NOMO-1 treated with DMSO at 0.1 percent for 48 hours (cell line): ENCODE data around the gene F11R.
A peak's percentile ranks its signal among the peaks of the same experiment; 100 is the strongest.
"Not testable (repeated sequence)": the region's sequence is repeated elsewhere in the genome, so short reads cannot be mapped to it uniquely, and the experiment has no call there.

Source experiments
- DNase-seq: peaks from one replicate; lab custom pipeline; 2025; ENCODE audit not compliant: unreplicated experiment; lab: John Stamatoyannopoulos, UW

F11R gene

DNA sequence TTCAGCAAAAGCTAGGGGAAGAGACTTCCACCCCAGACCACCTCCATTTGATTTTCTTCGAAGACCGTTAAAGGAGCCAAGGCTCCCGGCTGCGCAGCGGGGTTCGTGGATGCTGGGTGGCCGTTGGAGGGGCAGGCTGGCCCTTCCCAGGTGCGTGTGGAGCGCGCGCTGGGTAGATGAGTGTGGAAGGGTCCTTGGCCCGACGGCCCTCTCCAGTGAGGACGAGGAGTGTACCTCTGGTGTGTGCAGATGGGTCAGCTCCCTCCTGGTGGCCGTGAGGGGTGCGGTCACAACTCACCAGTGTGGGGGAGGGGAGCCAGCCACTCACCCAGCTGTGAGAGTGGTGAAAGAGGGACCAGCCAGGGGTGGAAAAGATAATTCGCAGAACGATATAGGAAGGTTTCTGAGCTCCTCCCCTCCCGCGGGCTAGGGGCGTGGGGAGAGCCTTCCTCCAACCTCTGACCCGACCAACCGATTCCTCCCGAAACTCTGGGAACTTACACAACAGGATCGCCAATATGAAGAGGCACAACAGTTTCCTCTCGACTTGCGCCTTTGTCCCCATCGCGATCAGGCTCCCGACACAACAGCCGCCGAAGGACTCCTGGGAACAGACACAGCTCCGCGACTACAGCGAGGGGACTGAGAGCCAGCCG is at the start of gene F11R:
F11R (minus strand) TSS at position 644 of the 656 bp plus-strand sequence; CDS start at position 565, 79 bp downstream.
- peak; percentile 44 for DNase-seq

DNA sequence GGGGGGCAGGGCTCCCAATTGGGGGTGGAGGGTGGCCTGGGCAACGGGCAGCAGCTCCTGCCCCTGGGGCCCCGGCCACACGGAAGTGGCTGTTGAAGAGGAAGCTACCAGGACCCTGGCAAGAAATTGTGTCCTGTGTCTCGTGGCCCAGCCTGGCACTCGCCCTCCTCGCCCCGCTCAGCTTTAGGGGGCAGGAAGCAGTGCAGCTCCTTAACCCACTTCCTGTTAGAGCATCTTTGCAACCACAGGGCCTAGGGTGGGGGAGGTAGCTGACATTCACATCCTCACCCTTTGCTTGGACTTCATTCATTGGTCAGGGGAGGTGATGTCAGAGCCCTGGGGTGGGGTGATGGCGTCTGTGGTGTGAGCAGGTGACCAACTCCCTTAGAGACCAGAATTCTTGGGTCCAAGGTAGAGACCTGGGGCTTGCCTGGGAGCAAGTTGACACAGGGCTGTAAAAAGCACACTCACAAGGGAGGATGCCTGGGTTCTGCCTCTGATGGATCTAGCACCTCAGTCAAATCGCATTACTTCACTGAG is 48.8 kb upstream of the F11R start, which contains the start of gene ARHGAP30:
ARHGAP30 (minus strand) TSS at position 161 of the 540 bp plus-strand sequence. CDS start 267 bp downstream, outside the sequence.
- peak; percentile 96 for DNase-seq

DNA sequence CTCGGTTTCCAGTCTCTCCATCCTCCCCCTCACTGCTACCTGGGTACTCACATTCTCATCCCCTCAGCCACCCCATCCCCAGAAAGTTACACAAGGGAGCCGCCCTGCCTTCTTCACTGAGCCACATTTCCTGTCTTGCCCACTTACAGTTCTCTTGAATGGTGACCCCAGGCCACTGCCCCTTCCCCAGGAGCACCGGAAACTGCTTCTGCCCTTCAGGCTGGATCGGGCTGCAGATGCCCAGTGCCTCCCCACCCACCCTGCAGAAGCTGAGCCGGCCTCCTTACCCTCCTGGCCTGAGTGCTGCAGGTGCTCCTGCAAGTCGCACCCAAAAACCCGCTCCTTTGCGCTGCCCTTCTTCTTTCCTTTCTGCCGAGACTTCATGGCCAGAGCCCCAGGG is 48.3 kb upstream of the F11R start:
- DNase-seq: no peak

DNA sequence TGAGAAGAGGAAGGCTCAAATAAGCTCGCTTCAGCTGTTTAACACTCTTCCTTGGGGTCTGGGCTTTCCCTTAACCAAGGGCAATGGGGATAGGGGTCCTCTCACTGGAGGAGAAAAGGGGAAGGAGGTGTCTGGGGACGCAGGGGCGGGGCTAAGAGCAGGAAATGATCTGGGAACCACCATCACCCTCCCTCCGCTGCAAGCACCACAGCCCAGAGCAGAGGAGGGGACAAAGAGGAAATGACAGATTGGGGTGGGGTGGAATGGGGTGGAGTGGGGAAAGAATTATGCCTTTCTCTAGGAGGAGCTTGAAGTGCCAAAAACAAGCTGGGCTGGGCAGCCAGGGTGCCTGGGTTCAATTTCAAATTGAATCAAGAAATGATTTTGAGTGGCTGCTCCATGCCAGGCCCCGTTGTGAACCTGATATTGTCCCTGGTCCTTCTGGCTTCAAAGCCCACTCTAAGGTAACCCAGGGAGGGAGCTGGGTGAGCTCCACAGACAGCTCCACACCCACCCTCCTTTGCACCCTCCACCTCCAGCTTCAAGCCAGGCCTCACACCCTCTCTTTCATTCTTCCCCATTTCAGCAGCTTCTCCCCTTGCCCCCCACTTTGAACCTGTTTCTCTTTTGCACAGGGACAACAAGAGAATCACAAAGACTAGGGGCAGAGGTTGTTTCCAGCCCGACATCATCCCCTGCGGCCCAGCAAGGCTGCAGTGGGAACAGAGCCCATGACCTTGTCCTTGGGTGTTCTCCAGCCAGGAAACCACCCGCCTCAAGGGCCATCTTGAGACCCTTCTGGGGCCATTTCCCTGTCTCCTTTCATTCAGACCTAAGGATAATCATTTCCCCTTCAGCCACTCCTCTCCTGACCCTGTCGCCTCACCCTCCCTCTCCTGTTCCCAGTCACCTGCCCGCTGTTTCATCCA is 47.6 kb upstream of the F11R start:
- DNase-seq: peak; percentile 92

DNA sequence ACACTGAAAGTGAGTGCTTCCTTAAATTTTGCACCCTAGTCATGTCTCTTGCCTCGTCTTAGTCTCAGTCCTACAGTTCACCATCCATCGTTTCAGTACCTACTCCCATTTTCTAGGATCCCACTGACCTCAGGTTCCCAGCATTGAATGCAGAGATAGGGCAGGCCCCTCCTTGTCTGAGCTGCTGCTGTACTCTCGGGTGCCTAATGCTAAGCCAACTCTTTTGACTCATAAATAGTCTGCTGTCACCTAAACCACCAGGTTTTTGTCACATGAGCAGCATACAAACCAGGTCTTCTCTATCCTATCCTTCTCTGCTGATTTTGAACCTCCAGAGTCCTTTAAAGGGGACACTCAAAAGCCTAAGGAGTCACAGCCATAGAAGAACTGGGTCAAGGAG is 45.7 kb upstream of the F11R start:
- DNase-seq: no peak

DNA sequence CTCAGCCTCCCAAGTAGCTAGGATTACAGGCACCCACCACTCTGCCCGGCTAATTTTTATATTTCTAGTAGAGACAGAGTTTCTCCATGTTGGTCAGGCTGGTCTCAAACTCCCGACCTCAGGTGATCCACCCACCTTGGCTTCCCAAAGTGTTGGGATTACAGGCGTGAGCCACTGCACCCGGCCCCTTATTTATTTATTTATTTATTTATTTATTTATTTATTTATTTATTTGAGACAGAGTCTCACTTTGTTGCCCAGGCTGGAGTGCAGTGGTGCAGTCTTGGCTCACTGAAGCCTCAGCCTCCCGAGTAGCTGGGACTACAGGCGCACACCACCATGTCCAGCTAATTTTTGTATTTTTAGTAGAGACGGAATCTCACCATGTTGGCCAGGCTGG is 44.7 kb upstream of the F11R start:
- not testable (repeated sequence) for DNase-seq

DNA sequence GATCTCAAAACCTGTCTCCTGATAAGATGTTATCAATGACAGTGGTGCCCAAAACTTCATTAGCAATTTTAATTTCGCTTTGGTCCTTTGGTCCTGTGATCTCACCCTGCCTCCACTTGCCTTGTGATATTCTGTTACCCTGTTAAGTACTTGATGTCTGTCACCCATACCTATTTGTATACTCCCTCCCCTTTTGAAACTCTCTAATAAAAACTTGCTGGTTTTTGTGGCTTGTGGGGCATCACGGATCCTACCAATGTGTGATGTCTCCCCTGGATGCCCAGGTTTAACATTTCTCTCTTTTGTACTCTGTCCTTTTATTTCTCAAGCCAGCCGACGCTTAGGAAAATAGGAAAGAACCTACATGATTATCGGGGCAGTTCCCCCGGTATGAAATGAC is 43.0 kb upstream of the F11R start:
- not testable (repeated sequence) for DNase-seq

DNA sequence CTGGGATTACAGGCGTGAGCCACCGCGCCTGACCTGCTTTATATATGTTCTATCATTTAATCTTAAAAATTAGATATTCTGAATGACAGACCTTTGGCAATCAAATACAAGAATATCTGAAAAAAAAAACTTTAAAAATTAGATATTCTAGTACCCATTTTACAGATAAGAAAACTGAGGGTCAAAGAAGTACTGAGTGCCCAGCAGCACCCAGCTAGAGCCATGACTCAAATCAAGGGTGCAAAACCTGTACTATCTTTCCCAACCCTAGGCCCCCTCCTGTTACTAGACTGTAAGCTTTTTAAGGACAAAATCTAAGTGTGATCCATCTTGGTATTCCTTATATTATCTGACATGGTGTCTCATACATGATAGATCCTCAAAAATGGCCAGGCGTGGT is 40.5 kb upstream of the F11R start:
- no peak for DNase-seq

DNA sequence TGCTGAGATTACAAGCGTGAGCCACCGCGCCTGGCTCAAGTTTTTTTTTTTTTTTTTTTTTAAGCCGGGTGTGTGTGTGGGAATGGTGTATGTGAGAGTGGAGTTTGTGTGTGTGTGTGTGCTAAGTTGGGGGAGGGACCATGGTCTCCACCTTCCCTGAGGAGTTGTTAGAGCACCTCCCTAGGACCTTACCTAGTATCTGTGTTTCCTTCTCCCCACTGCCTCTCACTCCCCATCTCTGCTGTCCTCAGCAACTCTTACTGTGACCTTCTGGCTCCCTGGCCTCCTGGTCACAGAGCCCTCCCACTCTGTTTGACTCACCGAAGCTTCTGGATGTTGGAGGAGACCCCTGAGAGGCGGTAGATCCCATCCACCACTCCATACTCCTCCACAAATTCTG is 38.3 kb upstream of the F11R start:
- no peak for DNase-seq

DNA sequence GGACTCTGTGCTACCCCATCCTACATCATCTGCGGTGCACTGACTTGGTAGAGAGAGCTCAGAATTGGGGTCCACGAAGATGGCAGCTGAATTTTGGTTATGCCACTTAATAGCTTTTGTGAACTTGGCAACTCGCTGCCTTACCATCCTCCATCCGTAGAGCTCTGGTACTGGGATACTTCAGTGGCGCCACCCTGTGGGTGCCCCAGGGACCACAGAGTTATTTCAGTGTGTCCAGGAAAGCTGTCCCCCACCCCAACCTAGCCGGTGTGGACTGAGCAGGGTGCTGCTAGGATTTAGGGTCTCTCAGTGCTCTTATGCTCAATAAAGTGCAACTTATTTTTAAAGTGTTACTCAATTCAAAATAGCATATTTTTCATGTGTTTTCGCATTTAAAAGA is 33.9 kb upstream of the F11R start:
- no peak for DNase-seq

DNA sequence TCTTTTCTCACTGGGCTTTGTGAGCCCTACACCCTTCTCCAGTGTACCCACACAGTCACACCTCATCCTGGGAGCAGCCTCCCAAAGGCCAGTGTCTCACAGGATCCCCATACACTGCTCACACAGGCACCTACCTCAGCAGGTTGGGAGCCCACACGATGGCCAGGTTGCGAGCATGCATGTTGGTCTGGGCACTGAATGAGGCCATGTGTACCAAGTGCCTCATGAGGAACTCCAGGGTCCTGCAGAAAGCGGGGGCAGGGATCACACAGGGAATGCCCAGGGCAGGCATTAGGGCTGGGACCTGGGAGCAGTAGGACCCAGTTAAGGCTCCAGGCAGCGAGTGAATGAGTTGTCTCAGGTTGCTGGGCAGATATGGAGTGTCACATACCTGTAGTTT is 33.3 kb upstream of the F11R start:
- no peak for DNase-seq

DNA sequence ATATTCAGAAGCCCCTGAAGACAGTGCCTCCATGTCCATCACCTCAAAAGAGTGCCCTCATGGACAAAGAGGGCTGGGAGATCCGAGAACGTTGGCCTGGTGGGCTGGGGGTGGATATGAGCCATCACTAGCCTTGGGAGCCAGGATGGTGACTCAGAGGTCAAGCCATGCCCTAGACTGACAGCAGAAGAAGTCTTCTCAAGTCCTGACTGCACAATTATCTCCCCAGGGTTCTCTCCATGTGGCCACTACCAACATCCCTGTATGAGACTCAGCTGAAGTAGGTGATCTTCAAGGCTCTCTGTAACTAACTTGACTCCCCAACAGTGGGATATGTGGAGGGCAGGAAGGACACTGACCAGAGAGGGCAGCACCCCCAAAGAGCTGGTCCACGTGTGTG is 31.9 kb upstream of the F11R start:
- DNase-seq: no peak

DNA sequence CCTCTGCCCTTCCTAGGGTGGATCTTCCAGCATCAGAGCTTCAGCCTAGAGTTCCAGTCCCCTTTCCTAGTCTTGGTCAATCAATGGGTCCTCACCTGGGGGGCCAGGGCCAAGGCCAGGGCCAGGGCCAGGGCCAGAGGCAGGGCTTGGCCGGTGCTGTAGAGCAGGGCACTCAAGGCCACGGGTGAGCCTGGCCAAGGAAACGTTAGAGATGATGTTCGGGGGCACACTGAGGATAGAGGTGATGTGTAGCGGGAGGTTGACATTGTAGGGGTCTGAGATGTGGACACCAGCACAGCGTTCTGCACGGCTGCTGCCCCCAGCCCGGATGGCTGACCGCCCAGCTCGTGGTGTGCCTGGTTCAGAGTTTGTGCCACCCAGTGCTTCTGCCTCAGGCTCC is 30.3 kb upstream of the F11R start:
- no peak for DNase-seq

DNA sequence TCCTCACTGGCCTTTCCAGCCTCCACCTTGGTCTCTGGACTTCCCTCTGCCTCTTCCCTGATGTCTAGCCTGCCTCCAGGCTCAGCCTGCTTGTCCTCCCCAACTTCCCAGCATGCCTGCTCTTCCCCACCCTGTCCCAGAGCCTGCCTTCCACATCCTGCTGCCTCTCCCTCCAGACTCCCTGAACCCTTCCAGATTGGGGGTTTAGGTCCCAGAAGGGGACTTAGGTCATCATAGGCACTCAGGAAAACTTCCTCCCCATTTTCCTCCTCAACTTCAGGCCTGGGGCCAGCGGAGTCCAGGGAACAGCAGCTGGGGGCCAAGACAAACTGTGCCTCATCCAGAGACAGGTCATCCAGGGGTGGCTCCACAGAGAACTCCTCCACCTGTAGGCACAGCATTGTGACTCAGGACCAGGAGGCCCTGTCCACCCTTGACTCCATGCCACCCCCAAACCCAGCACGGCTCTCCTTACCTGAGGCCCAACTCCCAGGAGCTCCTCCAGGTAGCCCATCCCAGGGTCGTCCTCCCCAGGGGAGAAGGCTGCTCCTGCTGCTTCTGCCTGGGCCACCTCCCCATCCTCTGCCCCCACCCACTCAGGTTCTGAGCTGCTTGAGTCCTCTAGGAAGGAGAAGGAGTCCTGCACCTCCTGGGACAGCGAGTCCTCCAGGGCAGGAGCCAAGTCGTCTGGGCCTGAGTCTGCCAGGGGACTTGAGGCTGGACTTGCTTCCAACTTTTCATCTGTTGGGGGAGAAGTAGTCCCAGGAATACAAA is 28.2 kb upstream of the F11R start:
- DNase-seq: no peak

DNA sequence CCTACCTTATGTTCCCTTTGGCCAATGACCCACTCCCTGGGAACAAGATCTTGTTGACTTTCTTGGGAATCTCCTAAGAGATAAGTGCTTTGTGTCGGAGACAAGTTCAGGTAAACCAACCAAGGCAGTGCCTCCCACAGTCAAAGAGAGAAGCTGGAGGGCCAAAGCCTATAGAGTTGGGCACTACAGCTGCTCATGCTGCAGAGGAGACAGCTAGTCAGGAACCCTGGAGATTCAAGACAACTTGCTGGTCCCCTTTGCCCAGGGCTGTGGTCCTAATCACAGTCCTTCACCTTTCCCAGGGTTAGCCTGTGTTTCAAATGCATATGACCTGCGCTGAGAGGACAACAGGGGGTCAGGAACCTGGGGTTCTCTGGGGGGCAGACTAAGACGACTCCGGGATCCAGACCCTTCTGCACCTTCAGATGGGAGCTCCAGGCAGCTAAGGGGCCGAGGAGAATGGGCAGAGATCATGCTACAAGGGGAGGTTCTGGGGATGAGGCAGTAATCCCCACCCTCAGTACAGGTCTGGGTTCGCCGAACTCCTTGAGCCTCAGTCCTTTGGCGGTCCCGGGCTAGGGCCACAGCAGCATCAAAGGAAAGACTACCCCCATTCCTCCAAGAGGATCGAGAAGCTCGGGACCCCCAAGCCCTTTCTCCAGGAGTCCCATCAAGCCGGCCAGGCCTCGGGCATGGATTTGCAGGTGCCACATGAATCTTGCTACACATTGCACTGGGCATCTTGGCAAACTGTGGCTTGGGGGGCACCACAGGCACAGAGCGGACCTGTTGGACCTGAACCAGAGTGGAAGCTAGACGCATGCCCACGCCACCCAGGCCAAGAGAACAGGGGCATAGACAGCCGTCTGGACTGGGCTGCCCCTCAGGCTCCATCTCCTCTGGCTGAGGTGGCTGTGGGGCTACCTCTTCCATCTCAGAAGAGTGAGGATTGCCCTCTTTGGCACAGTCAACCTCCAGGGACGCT is 26.8 kb upstream of the F11R start:
- DNase-seq: no peak

DNA sequence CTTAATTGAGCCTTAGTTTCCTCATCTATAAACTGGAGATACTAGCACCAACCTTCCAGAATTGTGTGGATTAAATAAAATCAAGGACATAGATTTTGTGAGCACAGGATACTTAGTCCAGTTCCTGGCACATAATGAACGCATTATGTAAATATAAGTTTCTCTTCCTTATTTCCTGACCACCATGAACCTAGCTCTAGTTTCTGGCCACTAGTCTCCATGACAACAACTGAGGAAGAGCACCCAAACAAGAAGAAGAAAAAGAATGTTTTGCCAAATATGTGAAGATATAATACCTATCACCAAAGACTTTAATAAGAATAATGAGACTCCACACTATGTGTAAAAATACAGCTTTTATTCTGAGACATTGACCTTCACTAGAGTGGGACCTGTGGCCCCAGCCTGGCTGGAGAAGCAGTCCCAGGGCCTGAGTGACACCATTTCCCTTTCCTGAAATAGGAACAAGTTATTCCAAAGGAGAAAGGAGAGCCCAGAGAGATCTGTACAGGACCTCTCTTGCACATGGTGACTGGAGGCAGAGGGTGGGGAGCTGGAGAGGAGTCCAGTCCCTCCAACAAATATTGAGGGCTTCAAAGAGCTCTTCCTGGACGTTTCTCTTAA is 25.8 kb upstream of the F11R start:
- peak; percentile 96 for DNase-seq

DNA sequence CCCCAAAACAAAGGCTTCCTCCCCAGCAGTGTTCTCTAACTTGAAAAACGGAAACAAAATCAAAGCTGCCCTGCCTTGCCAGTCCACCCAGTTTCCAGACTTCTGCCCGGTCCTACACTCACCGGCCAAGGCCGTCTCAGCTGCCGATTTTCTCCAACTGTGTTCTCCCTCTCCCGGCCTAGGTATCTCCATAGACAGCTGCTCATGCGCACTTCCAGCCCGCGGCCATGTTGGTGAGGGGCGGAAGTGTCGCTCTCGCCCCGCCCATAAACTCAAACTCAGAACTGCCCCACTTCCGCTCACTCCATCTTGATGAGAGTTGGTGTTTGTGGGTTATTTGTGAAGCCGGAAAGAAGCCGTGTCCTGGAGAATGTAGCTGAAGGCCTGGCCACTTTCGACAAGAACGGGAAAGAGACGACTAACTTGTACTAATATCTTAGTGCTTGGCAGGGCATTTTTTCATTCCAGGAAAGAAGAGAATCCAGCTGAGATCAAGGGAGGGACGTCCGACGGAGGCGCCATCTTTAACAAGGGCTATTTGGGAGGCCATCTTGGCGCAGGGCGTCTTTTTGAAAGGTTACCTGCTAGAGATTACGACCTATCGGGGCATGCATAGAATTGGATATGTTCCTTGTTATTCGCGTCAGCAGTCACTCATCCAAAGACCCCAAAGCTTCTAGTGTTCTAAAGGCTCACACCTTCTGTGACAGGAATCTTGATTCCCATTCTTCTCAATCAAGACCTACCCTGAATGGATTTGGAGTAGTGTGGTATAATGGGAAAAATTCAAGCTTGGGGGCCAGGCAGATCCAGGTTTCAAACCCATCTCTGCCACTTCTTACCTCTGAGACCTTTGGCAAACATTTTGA is 25.0 kb upstream of the F11R start, which contains the start of gene USF1:
USF1 (minus strand) TSS at position 242 of the 869 bp plus-strand sequence. CDS start 2,702 bp downstream, outside the sequence.
- DNase-seq: peak; percentile 95
